Stimulated activated naive CD8-positive, alpha-beta T cell treated with anti-CD3 and anti-CD28 coated beads, Interleukin-15, amount 100 ng/mL, for 72 hours (primary cell): ENCODE data around the gene RAB10.
A peak's percentile ranks its signal among the peaks of the same experiment; 100 is the strongest.
"Not testable (repeated sequence)": the region's sequence is repeated elsewhere in the genome, so short reads cannot be mapped to it uniquely, and the experiment has no call there.

ENCODE experiments used
- ATAC-seq: fragments of 150-1000 bp; cut with Tn5 transposase; 2 replicates; pipeline ENCODE4 v1.10.0; 2021; ENCODE audit warnings: mild to moderate bottlenecking, moderate library complexity
- DNase-seq, 2 donors: peaks; one replicate each; pipeline ENCODE4 v3.0.0; 2021 to 2022
- H3K27ac Mint-ChIP-seq, 2 donors: one replicate each; pipeline ENCODE4 v1.8.0; 2022; ENCODE audit warnings: mild to moderate bottlenecking in 2 of 2, mixed read lengths in 2 of 2, moderate library complexity in 2 of 2
- H3K27me3 Mint-ChIP-seq: one replicate; pipeline ENCODE4 v1.8.0; 2022; ENCODE audit warnings: mixed read lengths
- H3K4me1 Mint-ChIP-seq: one replicate; pipeline ENCODE4 v1.8.0; 2022; ENCODE audit warnings: mild to moderate bottlenecking, mixed read lengths
- H3K4me3 Mint-ChIP-seq, 2 donors: one replicate each; pipeline ENCODE4 v1.8.0; 2022; ENCODE audit warnings: mild to moderate bottlenecking in 2 of 2, mixed read lengths in 2 of 2, moderate library complexity in 1 of 2
- H3K9me3 Mint-ChIP-seq, 2 donors: one replicate each; pipeline ENCODE4 v1.8.0; 2022; ENCODE audit warnings: mixed read lengths in 2 of 2

The RAB10 gene

DNA sequence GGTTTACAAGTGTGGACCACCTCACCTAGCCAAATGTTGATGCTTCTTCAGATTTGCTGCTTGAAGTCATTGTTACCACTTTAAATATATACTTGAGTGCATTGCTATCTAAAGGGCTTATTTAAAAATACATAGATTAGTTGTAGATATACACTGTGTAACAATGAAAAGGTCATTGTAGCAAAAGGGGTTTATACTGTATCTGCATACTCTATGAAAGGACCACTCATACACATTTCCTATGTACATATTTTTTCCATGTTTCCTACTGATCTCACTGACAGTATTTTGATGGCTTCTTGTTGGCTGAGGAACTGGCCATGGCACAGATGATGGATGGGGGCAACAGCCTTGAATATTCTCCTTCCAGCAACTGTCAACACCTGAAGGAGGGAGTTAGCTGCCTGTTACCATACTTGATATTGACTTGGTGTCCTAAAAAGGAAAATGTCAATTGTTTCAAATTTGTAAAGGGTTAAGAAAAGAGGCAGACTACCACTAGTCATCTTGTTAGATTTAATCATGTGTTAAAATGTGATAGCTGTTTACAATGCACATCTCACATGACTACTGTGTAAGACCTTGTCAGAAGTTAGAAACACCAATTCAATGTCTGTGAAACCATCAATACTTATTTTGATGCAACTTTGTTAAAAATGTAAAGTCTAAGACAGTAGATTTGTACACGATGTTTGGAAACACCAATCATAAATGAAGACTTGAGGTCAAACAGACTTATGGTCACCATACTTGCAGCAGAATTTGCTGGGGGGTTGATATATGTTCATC lies 33.5 kb downstream of the RAB10 start:
- Mint-ChIP-seq H3K4me1 (peaks cover 40% of the 10 kb centered on the region), H3K27me3 (no peaks in the 10 kb centered on the region), H3K4me3 (peak overlapping the region; percentile 56 to 68), H3K27ac (peak overlapping the region; percentile 49 to 80), H3K9me3 (no peaks in the 10 kb centered on the region)
- DNase-seq (no peak), ATAC-seq (no peak)

DNA sequence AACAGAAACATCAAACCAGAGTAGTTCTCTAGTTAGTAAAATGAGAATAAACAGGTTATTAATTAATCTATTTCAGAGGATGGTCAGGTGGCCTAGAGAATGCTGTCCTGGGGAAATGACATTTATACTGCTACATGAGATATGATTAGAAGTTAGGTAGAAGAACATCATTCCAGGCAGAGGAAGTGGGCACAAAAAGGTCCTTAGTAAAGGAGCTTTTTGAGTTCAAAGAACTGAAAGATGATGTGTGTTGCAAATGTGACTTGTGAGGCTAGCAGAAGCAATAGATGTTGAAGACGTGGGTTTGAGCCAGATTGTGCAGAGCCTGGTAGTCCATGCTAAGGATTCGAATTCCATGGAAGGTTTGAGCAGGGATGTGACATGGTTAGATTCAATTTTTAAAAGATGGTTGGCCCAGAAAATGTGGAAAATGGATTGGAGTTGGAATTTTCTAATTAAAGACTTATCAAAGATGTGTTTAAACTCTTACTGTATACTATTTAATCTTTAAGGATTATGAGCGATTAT lies 34.2 kb downstream of the RAB10 start:
- no peaks in the 10 kb centered on the region for H3K27me3 Mint-ChIP-seq
- peak overlapping the region; percentile 49 to 80 for H3K27ac Mint-ChIP-seq
- H3K9me3 Mint-ChIP-seq, result no peaks in the 10 kb centered on the region
- peak overlapping the region; percentile 56 to 68 for H3K4me3 Mint-ChIP-seq
- DNase-seq (no peak), ATAC-seq (peak; percentile 32)
- H3K4me1 Mint-ChIP-seq, result peaks cover 40% of the 10 kb centered on the region

DNA sequence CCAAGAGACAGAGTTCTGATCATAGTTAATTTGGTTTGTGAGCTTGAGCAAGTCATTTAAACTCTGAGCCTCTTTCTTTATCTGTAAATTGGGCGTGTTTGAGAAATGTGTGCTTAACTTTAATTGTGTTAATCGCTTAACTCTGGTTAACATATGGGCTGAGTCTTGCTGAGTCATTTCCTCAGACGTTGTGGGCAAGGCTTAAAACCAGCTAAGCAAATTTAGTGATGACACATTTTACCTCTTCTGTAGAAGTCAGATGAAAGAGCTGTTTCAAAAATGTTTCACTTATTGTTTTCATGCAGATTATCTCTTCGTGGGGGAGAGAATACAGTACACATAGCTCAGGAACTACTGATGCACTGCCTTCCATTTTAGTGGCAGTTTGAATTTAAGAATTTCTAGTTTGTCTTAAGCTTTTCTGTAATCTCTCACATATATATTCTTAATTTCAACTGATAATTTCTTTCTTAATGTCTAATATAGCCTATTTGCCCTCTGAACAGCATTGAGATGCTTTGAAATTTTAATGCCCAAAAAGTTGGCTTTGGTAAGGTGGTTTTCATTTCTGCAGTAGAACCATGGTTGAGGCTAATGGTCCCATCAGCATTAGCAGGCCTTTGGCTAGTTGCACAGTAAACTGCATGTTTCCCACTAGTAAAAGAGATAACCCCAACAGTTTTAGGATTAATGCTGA lies 34.9 kb downstream of the RAB10 start:
- H3K9me3 Mint-ChIP-seq, result no peaks in the 10 kb centered on the region
- peak; percentile 98 for ATAC-seq
- H3K27ac Mint-ChIP-seq, result peak overlapping the region; percentile 19 to 48
- peaks cover 42% of the 10 kb centered on the region for H3K4me1 Mint-ChIP-seq
- DNase-seq, result peak in 1 of 2 donors; percentile 47
- H3K27me3 Mint-ChIP-seq, result no peaks in the 10 kb centered on the region
- H3K4me3 Mint-ChIP-seq, result peak overlapping the region in 1 of 2 donors; percentile 24

DNA sequence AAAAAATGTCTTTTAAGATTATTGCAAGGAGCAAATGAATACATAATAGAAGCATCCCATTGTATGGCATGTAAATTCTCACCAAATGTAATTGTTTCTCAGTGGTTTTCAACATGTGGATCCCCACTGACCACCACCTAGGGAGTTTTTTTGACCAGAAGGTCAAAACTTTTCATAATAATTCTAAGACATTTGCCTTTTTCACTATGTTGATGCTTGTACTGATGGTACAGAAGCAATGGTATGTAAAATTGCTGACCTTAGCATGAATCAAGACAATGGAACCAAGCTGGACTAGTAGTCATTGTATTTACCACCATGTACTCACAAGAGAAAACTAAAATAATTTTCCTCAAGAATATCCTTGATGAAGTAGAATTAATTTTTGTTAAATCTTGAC lies 36.8 kb downstream of the RAB10 start:
- no peak for DNase-seq
- no peak for ATAC-seq
- no peak overlapping the region for H3K27ac Mint-ChIP-seq
- peaks cover 53% of the 10 kb centered on the region for H3K4me1 Mint-ChIP-seq
- no peak overlapping the region for H3K4me3 Mint-ChIP-seq
- no peaks in the 10 kb centered on the region for H3K9me3 Mint-ChIP-seq
- H3K27me3 Mint-ChIP-seq, result no peaks in the 10 kb centered on the region

DNA sequence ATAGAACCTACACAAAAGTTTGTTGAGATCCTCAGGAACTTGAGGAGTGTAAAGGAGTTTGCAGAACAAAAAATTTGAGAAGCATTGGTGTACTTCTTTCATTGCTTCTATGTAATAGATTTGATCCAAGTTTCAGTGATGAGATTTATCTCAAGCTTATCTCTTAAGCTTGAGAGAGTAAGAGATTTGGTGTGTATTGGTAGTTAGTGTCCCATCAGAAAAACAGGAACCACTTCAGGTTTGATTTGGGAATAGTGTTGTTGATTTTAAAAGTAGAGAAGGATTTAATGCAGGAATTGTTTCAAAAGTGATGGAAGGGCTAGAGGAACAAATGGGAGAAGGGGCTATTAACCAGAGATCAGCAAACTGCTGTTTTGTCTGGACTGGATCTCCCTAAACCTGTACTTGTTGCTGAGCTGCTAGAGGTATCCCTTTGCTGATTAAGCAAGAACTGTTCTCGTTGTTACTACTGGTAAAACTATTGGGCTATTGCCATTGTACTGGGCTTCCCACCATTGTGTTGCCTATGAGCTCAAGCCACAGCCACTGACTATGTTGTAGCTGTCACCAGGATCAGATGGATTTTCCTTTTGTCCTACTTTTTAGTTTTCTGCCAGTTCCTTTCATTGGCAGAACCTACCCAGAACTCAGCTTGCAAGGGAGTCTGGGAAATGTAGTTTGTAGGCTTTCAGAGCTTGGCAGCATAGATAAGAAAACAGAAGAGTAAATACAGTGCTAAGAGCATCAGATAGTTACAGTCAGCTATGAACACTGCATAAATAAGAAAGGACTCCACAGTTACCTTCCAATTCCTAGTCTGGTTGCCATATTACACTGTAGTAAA lies 39.3 kb downstream of the RAB10 start:
- no peaks in the 10 kb centered on the region for H3K27me3 Mint-ChIP-seq
- peaks cover 31% of the 10 kb centered on the region for H3K4me1 Mint-ChIP-seq
- H3K27ac Mint-ChIP-seq, result no peak overlapping the region
- ATAC-seq (no peak), DNase-seq (no peak)
- no peak overlapping the region for H3K4me3 Mint-ChIP-seq
- peaks cover 0 to under 1% of the 10 kb centered on the region in 2 donors for H3K9me3 Mint-ChIP-seq

DNA sequence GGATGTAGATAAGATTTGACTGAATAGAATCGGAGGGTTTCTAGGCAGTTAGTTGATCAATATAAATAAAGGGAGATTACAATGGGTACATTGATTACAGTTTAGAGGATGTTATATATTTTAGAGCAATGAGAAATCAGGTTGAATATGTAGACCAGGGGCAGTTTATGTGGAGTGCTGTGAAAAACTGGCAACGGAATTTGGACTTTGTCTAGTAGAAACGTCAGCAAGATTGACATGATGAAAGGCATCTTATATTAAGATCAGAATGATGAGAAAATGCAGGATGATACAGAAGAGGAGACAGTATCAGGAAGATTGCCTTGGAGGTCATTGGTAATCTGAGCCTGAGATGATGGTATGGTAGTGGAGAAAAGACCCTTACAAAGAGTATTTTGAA lies 39.9 kb downstream of the RAB10 start:
- Mint-ChIP-seq H3K4me1 (peaks cover 29% of the 10 kb centered on the region), H3K27ac (no peak overlapping the region), H3K4me3 (no peak overlapping the region), H3K27me3 (no peaks in the 10 kb centered on the region), H3K9me3 (peaks cover 5 to 7% of the 10 kb centered on the region in 2 donors)
- DNase-seq (no peak), ATAC-seq (no peak)

DNA sequence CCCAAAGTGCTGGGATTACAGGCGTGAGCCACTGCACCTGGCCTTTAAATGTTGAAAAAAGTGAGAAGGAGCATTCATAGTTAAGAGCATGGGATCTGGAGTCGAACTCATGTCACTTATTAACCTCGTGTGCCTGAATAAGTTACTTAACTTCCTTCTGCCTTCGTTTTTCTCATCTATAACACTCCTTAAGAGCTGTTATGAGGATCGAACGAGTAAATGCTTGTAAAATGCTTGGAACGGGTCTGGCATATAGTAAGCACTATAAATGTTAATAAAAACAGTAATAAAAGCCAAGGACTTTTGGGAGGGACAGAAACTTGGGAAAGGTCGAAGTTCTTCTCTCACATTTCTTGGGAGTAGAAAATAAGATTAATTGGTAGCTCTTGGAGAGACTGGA lies 40.8 kb downstream of the RAB10 start:
- Mint-ChIP-seq H3K27me3 (no peaks in the 10 kb centered on the region), H3K27ac (no peak overlapping the region), H3K4me1 (peaks cover 23% of the 10 kb centered on the region), H3K4me3 (no peak overlapping the region), H3K9me3 (peaks cover 5 to 9% of the 10 kb centered on the region in 2 donors)
- no peak for ATAC-seq
- DNase-seq, result no peak

DNA sequence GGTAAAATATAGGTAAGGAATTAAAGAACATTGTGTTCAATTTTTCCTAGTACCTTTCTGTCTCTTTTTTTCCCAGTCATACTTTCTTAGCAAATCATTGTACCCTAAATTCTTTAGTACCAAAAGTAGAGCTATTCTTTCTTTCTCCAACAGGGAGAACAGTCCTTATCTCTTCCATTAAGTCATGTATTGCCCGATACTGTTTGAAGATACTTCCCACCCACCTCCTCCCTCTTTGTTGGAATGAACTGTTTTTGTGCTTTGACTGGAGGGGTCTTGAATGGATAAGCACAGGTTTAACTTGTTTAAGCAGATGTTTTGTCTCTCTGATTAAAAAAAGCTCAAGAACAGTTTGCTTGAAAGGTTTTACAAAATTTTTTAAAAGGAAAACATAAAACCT lies 41.3 kb downstream of the RAB10 start:
- Mint-ChIP-seq H3K4me3 (no peak overlapping the region), H3K9me3 (peaks cover 5 to 14% of the 10 kb centered on the region in 2 donors), H3K4me1 (peaks cover 18% of the 10 kb centered on the region), H3K27ac (no peak overlapping the region), H3K27me3 (no peaks in the 10 kb centered on the region)
- ATAC-seq (no peak), DNase-seq (no peak)

DNA sequence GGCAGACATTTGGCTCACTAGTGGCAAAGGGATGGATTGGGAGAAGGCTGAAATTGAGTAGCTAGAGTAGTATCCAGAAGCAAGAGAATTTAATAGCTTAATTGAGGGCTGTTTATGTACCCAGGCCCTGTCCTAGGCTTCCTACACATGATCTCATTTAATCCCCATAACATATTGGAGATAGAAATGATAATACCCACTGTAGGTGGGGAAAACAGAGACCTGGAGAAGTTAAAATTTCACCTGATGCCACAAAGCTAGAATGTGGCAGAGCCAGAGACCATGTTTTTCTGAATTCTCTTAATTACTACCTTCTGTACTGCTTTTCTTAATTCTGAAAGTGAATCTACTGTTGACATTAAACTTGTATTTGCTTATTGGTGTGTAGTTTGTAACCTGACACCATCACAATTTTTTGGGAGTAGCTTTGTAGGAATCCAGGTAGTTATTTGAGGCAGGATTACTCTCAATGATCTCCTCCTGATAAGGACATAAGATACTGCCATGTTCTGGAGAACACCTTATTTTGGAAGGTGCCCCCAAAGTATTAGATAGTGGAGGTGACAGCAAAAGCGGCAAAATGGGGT lies 42.2 kb downstream of the RAB10 start:
- peaks cover 17% of the 10 kb centered on the region for H3K4me1 Mint-ChIP-seq
- ATAC-seq (no peak), DNase-seq (no peak)
- H3K27me3 Mint-ChIP-seq, result no peaks in the 10 kb centered on the region
- H3K4me3 Mint-ChIP-seq, result no peak overlapping the region
- peaks cover 13 to 23% of the 10 kb centered on the region in 2 donors for H3K9me3 Mint-ChIP-seq
- no peak overlapping the region for H3K27ac Mint-ChIP-seq

DNA sequence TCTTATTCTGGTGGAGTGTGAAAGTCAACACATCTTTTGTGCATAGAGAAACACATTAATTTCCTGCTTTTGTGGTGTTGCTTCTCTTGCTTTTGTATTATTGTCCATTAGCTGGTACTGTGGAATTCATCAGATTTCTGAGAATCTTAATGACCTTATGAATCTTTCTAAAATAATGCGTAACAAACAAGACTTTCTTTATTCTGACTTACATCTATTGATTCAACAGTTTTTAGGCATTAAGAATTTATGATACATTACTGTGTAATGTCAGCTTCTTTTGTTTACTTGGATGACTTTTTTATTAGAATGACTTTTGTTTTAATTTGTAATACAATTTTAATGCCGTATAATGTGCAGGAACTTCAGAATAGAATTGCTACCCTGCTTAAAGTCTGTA lies 43.4 kb downstream of the RAB10 start:
- H3K9me3 Mint-ChIP-seq, result peaks cover 17 to 27% of the 10 kb centered on the region in 2 donors
- H3K4me3 Mint-ChIP-seq, result no peak overlapping the region
- ATAC-seq, result no peak
- no peak overlapping the region for H3K27ac Mint-ChIP-seq
- no peak for DNase-seq
- no peaks in the 10 kb centered on the region for H3K27me3 Mint-ChIP-seq
- H3K4me1 Mint-ChIP-seq, result peaks cover 17% of the 10 kb centered on the region

DNA sequence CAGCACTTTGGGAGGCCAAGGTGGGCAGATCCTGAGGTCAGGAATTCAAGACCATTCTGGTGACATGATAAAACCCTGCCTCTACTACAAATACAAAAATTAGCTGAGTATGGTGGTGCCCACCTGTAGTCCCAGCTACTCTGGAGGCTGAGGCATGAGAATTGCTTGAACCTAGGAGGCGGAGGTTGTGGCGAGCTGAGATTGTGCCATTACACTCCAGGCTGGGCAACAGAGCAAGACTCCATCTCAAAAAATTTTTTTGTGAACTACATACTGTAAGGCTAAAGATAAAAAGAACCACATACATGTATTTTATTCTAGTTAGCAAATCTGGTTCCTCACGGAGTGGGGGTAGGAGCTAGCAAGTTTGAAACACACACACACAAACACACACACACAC lies 45.1 kb downstream of the RAB10 start:
- Mint-ChIP-seq H3K27ac (no peak overlapping the region), H3K4me3 (no peak overlapping the region), H3K9me3 (peaks cover 17 to 34% of the 10 kb centered on the region in 2 donors), H3K27me3 (no peaks in the 10 kb centered on the region), H3K4me1 (peaks cover 13% of the 10 kb centered on the region)
- ATAC-seq (no peak), DNase-seq (no peak)

DNA sequence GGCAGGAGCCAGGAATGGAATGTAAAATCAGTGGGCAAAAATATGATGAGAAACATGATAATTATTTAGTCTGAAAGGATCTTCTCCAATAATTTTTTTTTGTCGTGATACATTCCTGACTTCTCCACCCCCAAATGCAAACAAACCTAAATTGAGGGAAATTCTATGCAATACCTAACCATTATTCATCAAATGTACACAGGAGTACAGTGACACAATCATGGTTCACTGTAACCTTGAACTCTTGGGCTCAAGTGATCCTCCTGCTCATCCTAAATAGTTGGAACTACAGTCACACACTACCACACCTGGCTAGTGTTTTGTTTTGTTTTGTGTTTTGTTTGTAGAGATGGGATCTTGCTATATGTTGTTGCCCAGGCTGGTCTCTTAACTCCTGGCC lies 46.5 kb downstream of the RAB10 start:
- H3K27ac Mint-ChIP-seq, result no peak overlapping the region
- H3K9me3 Mint-ChIP-seq, result peaks cover 17 to 34% of the 10 kb centered on the region in 2 donors
- ATAC-seq, result no peak
- H3K4me1 Mint-ChIP-seq, result peaks cover 11% of the 10 kb centered on the region
- no peak overlapping the region for H3K4me3 Mint-ChIP-seq
- H3K27me3 Mint-ChIP-seq, result no peaks in the 10 kb centered on the region
- DNase-seq, result no peak

DNA sequence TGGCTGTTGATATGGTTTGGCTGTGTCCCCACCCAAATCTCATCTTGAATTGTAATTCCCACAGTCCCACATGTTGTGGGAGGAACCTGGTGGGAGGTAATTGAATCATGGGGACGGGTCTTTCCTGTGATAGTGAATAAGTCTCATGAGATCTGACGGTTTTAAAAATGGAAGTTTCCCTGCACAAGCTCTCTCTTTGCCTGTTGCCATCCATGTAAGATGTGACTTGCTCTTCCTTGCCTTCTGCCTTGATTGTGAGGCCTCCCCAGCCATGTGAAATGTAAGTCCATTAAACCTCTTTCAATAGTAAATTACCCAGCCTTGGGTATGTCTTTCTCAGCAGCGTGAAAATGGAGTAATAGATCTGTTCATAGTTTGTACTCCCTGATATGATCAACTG lies 47.0 kb downstream of the RAB10 start:
- H3K4me3 Mint-ChIP-seq, H3K27me3 Mint-ChIP-seq, H3K27ac Mint-ChIP-seq, DNase-seq, ATAC-seq: not testable (repeated sequence)
- peaks cover 17% of the 10 kb centered on the region for H3K4me1 Mint-ChIP-seq
- peaks cover 17 to 34% of the 10 kb centered on the region in 2 donors for H3K9me3 Mint-ChIP-seq

DNA sequence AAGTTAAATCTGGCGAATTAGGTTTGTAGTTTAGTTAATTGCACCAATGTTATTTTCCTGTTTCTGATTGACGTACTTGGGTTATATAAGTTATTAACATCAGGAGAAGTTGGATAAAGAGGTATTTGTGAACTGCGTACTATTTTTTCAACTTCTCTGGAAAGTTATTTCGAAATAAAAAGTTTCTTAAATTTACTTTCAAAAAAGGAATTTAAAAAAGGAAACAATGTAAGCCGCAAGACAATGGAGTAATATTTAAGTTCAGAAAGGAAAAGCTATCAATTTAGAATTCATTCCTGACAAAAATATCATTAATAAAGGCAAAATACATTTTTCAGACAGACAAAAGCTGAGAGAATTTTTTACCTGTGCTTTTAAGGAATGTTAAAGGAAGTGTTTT lies 47.7 kb downstream of the RAB10 start:
- Mint-ChIP-seq H3K4me3 (no peak overlapping the region), H3K27me3 (no peaks in the 10 kb centered on the region), H3K4me1 (peaks cover 23% of the 10 kb centered on the region), H3K27ac (no peak overlapping the region), H3K9me3 (peaks cover 17 to 34% of the 10 kb centered on the region in 2 donors)
- no peak for DNase-seq
- ATAC-seq, result no peak

DNA sequence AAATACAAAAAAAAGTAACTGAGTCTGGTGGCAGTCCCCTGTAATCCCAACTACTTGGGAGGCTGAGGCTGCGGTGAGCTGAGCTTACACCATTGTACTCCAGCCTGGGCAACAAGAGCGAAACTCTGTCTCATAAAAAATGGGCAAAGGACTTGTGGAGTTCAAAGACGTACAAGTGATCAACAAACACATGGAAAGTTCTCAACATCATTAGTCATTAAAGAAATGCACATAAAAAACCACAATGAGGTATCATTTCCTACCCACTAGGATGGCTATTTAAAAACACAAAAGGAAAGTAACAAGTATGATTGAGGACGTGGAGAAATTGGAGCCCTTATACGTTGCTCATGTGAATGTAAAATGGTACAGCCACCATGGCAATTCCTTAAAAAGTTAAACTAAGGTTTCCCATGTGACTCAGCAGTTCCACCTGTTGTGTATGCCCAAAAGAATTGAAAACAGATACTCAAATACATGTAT lies 52.3 kb downstream of the RAB10 start:
- H3K4me3 Mint-ChIP-seq, result peak overlapping the region in 1 of 2 donors; percentile 69
- ATAC-seq, result peak; percentile 89
- H3K27ac Mint-ChIP-seq, result peak overlapping the region; percentile 19 to 39
- H3K9me3 Mint-ChIP-seq, result peaks cover 3 to 10% of the 10 kb centered on the region in 2 donors
- peaks cover 47% of the 10 kb centered on the region for H3K4me1 Mint-ChIP-seq
- peak in 1 of 2 donors; percentile 9 for DNase-seq
- no peaks in the 10 kb centered on the region for H3K27me3 Mint-ChIP-seq
